ENCODE measurements around the gene RHBDL1.

Gene RHBDL1

GRCh38 chr16:675884-676564 lies 553 bp downstream of the RHBDL1 start:
- DNase-seq = no peak

- no peak for DNase-seq
Measured at GRCh38 chr16:676565-676902, 1.1 kb downstream of the RHBDL1 start.

- DNase-seq = no peak
Measured at GRCh38 chr16:676913-677312, 1.4 kb downstream of the RHBDL1 start.

GRCh38 chr16:677316-678190 lies 2.1 kb downstream of the RHBDL1 start:
- no peak for DNase-seq

- DNase-seq = no peak
Measured at GRCh38 chr16:678209-678857, 2.9 kb downstream of the RHBDL1 start.

- DNase-seq = peak; percentile 35
Measured at GRCh38 chr16:678858-679813, 3.7 kb downstream of the RHBDL1 start.

GRCh38 chr16:679814-680624 lies 4.5 kb downstream of the RHBDL1 start, which contains the start of gene STUB1:
STUB1 (plus strand) TSS chr16:680410; CDS start chr16:680526, 116 bp downstream.
- DNase-seq = peak; percentile 91

- DNase-seq = no peak
Measured at GRCh38 chr16:680625-680945, 5.1 kb downstream of the RHBDL1 start.

GRCh38 chr16:680967-681745 lies 5.7 kb downstream of the RHBDL1 start:
- no peak for DNase-seq

GRCh38 chr16:681746-682427 lies 6.4 kb downstream of the RHBDL1 start:
- no peak for DNase-seq

- DNase-seq = no peak
Measured at GRCh38 chr16:682493-683395, 7.3 kb downstream of the RHBDL1 start.

GRCh38 chr16:683396-684070 lies 8.1 kb downstream of the RHBDL1 start:
- DNase-seq = no peak

GRCh38 chr16:684071-684794 lies 8.8 kb downstream of the RHBDL1 start, which contains the start of gene JMJD8:
JMJD8 (minus strand) TSS chr16:684334; CDS start chr16:684319, 15 bp downstream.
- DNase-seq = peak; percentile 97

- no peak for DNase-seq
Measured at GRCh38 chr16:684961-685696, 9.7 kb downstream of the RHBDL1 start.

GRCh38 chr16:685967-686366 lies 10.5 kb downstream of the RHBDL1 start:
- no peak for DNase-seq

GRCh38 chr16:686459-687260 lies 11.2 kb downstream of the RHBDL1 start:
- no peak for DNase-seq
